ENCODE results near the gene OR51A2.
"Not testable (repeated sequence)": the region's sequence is repeated elsewhere in the genome, so short reads cannot be mapped to it uniquely, and the experiment has no call there.

OR51A2 gene

GRCh38 chr11:4955613-4956012 is at the start of gene OR51A2:
Gene OR51A2, minus strand, starts transcription at chr11:4955713. Its CDS starts 0 bp downstream, at chr11:4955713.
- not testable (repeated sequence) for H3K27me3 ChIP-seq (ENCODE audit: insufficient read depth, insufficient read length); DNase-seq (ENCODE audit: low read depth, low spot score); H3K4me3 ChIP-seq (ENCODE audit: insufficient read length, low read depth); H3K4me1 ChIP-seq (ENCODE audit: insufficient read depth, insufficient read length); H3K9ac ChIP-seq (ENCODE audit: insufficient read length, low read depth); H3K36me3 ChIP-seq (ENCODE audit: insufficient read depth, insufficient read length, low read length); H3K9me3 ChIP-seq (ENCODE audit: insufficient read depth, low read length)

GRCh38 chr11:5004424-5005274 is 49.1 kb upstream of the OR51A2 start:
- Histone ChIP-seq H3K27me3 (ENCODE audit: insufficient read depth, insufficient read length) (no peaks in the 10 kb centered on the region), H3K36me3 (ENCODE audit: insufficient read depth, insufficient read length, low read length) (no peaks in the 10 kb centered on the region), H3K9me3 (ENCODE audit: insufficient read depth, low read length) (no peaks in the 10 kb centered on the region), H3K4me3 (ENCODE audit: insufficient read length, low read depth) (no peak overlapping the region), H3K9ac (ENCODE audit: insufficient read length, low read depth) (no peak overlapping the region), H3K4me1 (ENCODE audit: insufficient read depth, insufficient read length) (no peaks in the 10 kb centered on the region)
- peak; percentile 57 for DNase-seq (ENCODE audit: low read depth, low spot score)
- TF ChIP-seq YY1 (IDR thresholded peaks at IDR 0.05; ENCODE audit: insufficient read depth, insufficient read length) (no peak), SUZ12 (IDR thresholded peaks at IDR 0.05; ENCODE audit: extremely low read depth, insufficient read depth, insufficient read length) (no peak), ZNF274 (IDR thresholded peaks at IDR 0.05; ENCODE audit: low read depth, low read length) (no peak)

- DNase-seq (ENCODE audit: low read depth, low spot score) = no peak
- no peaks in the 10 kb centered on the region for H3K27me3 ChIP-seq (ENCODE audit: insufficient read depth, insufficient read length)
Observed at GRCh38 chr11:4994551-4994950, 39.0 kb upstream of the OR51A2 start, which contains the start of gene OR51L1. Gene OR51L1, plus strand, starts transcription at chr11:4994851. Its CDS starts 4,132 bp downstream, at chr11:4998983.

GRCh38 chr11:4991060-4991459 is 35.5 kb upstream of the OR51A2 start:
- Histone ChIP-seq H3K4me1 (ENCODE audit: insufficient read depth, insufficient read length) (no peaks in the 10 kb centered on the region), H3K4me3 (ENCODE audit: insufficient read length, low read depth) (no peak overlapping the region), H3K9me3 (ENCODE audit: insufficient read depth, low read length) (no peaks in the 10 kb centered on the region), H3K27me3 (ENCODE audit: insufficient read depth, insufficient read length) (no peaks in the 10 kb centered on the region), H3K36me3 (ENCODE audit: insufficient read depth, insufficient read length, low read length) (no peaks in the 10 kb centered on the region), H3K9ac (ENCODE audit: insufficient read length, low read depth) (no peak overlapping the region)
- no peak for DNase-seq (ENCODE audit: low read depth, low spot score)
- TF ChIP-seq ZNF274 (IDR thresholded peaks at IDR 0.05; ENCODE audit: low read depth, low read length) = no peak
- no peak for TF ChIP-seq YY1 (IDR thresholded peaks at IDR 0.05; ENCODE audit: insufficient read depth, insufficient read length)
- no peak for TF ChIP-seq SUZ12 (IDR thresholded peaks at IDR 0.05; ENCODE audit: extremely low read depth, insufficient read depth, insufficient read length)

More at GRCh38 chr11:4994551-4994950, 39.0 kb upstream of the OR51A2 start, which contains the start of gene OR51L1:
- TF ChIP-seq SUZ12 (IDR thresholded peaks at IDR 0.05; ENCODE audit: extremely low read depth, insufficient read depth, insufficient read length) = no peak
- TF ChIP-seq ZNF274 (IDR thresholded peaks at IDR 0.05; ENCODE audit: low read depth, low read length) = no peak
- no peak for TF ChIP-seq YY1 (IDR thresholded peaks at IDR 0.05; ENCODE audit: insufficient read depth, insufficient read length)
- no peak within 1 kb of the TSS for H3K9ac ChIP-seq (ENCODE audit: insufficient read length, low read depth)
- H3K4me1 ChIP-seq (ENCODE audit: insufficient read depth, insufficient read length) = no peaks in the 10 kb centered on the region
- H3K9me3 ChIP-seq (ENCODE audit: insufficient read depth, low read length) = no peaks in the 10 kb centered on the region
- H3K4me3 ChIP-seq (ENCODE audit: insufficient read length, low read depth) = no peak within 1 kb of the TSS
- H3K36me3 ChIP-seq (ENCODE audit: insufficient read depth, insufficient read length, low read length) = no peaks in the 10 kb centered on the region

GRCh38 chr11:4983841-4984240 is 28.3 kb upstream of the OR51A2 start:
- Histone ChIP-seq H3K36me3 (ENCODE audit: insufficient read depth, insufficient read length, low read length) (no peaks in the 10 kb centered on the region), H3K27me3 (ENCODE audit: insufficient read depth, insufficient read length) (no peaks in the 10 kb centered on the region), H3K9me3 (ENCODE audit: insufficient read depth, low read length) (no peaks in the 10 kb centered on the region), H3K4me3 (ENCODE audit: insufficient read length, low read depth) (no peak overlapping the region), H3K9ac (ENCODE audit: insufficient read length, low read depth) (no peak overlapping the region), H3K4me1 (ENCODE audit: insufficient read depth, insufficient read length) (no peaks in the 10 kb centered on the region)
- no peak for DNase-seq (ENCODE audit: low read depth, low spot score)
- no peak for TF ChIP-seq ZNF274 (IDR thresholded peaks at IDR 0.05; ENCODE audit: low read depth, low read length)

- Histone ChIP-seq H3K36me3 (ENCODE audit: insufficient read depth, insufficient read length, low read length) (no peaks in the 10 kb centered on the region), H3K9ac (ENCODE audit: insufficient read length, low read depth) (no peak overlapping the region), H3K4me1 (ENCODE audit: insufficient read depth, insufficient read length) (no peaks in the 10 kb centered on the region), H3K9me3 (ENCODE audit: insufficient read depth, low read length) (no peaks in the 10 kb centered on the region), H3K4me3 (ENCODE audit: insufficient read length, low read depth) (no peak overlapping the region), H3K27me3 (ENCODE audit: insufficient read depth, insufficient read length) (no peaks in the 10 kb centered on the region)
- DNase-seq (ENCODE audit: low read depth, low spot score) = no peak
- TF ChIP-seq SUZ12 (IDR thresholded peaks at IDR 0.05; ENCODE audit: extremely low read depth, insufficient read depth, insufficient read length) (no peak), ZNF274 (IDR thresholded peaks at IDR 0.05; ENCODE audit: low read depth, low read length) (no peak)
Observed at GRCh38 chr11:4982678-4983077, 27.2 kb upstream of the OR51A2 start.

GRCh38 chr11:4979036-4979435 is 23.5 kb upstream of the OR51A2 start:
- TF ChIP-seq ZNF274 (IDR thresholded peaks at IDR 0.05; ENCODE audit: low read depth, low read length) (no peak), SUZ12 (IDR thresholded peaks at IDR 0.05; ENCODE audit: extremely low read depth, insufficient read depth, insufficient read length) (no peak), YY1 (IDR thresholded peaks at IDR 0.05; ENCODE audit: insufficient read depth, insufficient read length) (no peak)
- Histone ChIP-seq H3K4me1 (ENCODE audit: insufficient read depth, insufficient read length) (no peaks in the 10 kb centered on the region), H3K9ac (ENCODE audit: insufficient read length, low read depth) (no peak overlapping the region), H3K9me3 (ENCODE audit: insufficient read depth, low read length) (no peaks in the 10 kb centered on the region), H3K4me3 (ENCODE audit: insufficient read length, low read depth) (no peak overlapping the region), H3K27me3 (ENCODE audit: insufficient read depth, insufficient read length) (no peaks in the 10 kb centered on the region), H3K36me3 (ENCODE audit: insufficient read depth, insufficient read length, low read length) (no peaks in the 10 kb centered on the region)
- no peak for DNase-seq (ENCODE audit: low read depth, low spot score)
